B cell (primary cell): Measurements from ENCODE around the gene ABCA1. TPM values are rescaled to one million over a fixed set of nuclear protein-coding genes. Genes with fewer than 3 reads are reported as not detected.

Experiments used
- ATAC-seq: fragments of 200-7000 bp; cut with Tn5 transposase; one replicate; pipeline ENCODE4 v1.10.0; 2021; ENCODE audit warnings: low read depth, mild to moderate bottlenecking, moderate number of reproducible peaks, moderate library complexity
- CTCF ChIA-PET: fragments of 350-600 bp; sonication (Branson Sonifier 250); formaldehyde crosslinking; loops from one replicate; lab custom pipeline; 2021; ENCODE audit warnings: antibody characterized with exemption, inconsistent platforms; lab: Charles Lee
- POLR2A ChIA-PET: fragments of 350-600 bp; sonication (Branson Sonifier 250); formaldehyde crosslinking; loops from one replicate; lab custom pipeline; 2021; ENCODE audit warnings: antibody characterized with exemption; lab: Charles Lee
- DNase-seq: peaks from one replicate; pipeline ENCODE4 v3.0.0; 2013
- H2AFZ ChIP-seq: 2 replicates; pipeline ENCODE4 v1.6.1; 2012; ENCODE audit warnings: mild to moderate bottlenecking, low read depth, low read length; ENCODE audit not compliant: insufficient read depth, poor library complexity, severe bottlenecking
- H3K27ac ChIP-seq, 2 donors: 1 replicate in 1 of 2; 2 replicates in 1 of 2; pipeline ENCODE4 v1.5.1; 2012 to 2013; ENCODE audit warnings: low read length in 2 of 2, mild to moderate bottlenecking in 2 of 2, moderate library complexity in 1 of 2
- H3K27me3 ChIP-seq, 4 experiments: fragments of 200-600 bp in 1 of 4; sonication (generic) in 1 of 4; replicated peaks in 1 of 4; 1 replicate in 2 of 4; 2 replicates in 2 of 4; pipeline versions ENCODE4 v1.6.1 to v1.7.0; 2013 to 2016; ENCODE audit warnings: low read length in 3 of 4, mild to moderate bottlenecking in 2 of 4, mixed read lengths in 1 of 4, moderate library complexity in 1 of 4; ENCODE audit not compliant: insufficient read depth in 4 of 4, control insufficient read depth in 3 of 4; ENCODE audit errors: control extremely low read depth in 1 of 4
- H3K36me3 ChIP-seq, 2 experiments: replicated peaks in 1 of 2; 1 replicate in 1 of 2; 2 replicates in 1 of 2; pipeline versions ENCODE4 v1.6.1 to v1.7.1; 2013; ENCODE audit warnings: low read length in 1 of 2; ENCODE audit not compliant: insufficient read depth in 2 of 2, control insufficient read depth in 1 of 2; ENCODE audit errors: control extremely low read depth in 1 of 2, extremely low read depth in 1 of 2
- H3K4me1 ChIP-seq, 2 donors: fragments of 200-600 bp in 1 of 2; sonication (generic) in 1 of 2; 1 replicate in 1 of 2; 2 replicates in 1 of 2; pipeline versions ENCODE4 v1.5.1 to v1.6.1; 2013 to 2017; ENCODE audit warnings: low read length in 2 of 2; ENCODE audit not compliant: control insufficient read depth in 2 of 2, insufficient read depth in 2 of 2
- H3K4me2 ChIP-seq: replicated peaks from 2 replicates; pipeline ENCODE3; 2012; ENCODE audit warnings: mild to moderate bottlenecking, low read depth, low read length; ENCODE audit not compliant: poor library complexity, severe bottlenecking
- H3K4me3 ChIP-seq, 5 experiments: fragments of 200-600 bp in 1 of 5; sonication (generic) in 1 of 5; 1 replicate in 3 of 5; 2 replicates in 2 of 5; pipeline versions ENCODE4 v1.5.1 to v1.7.0; 2011 to 2016; ENCODE audit warnings: low read length in 4 of 5, mild to moderate bottlenecking in 4 of 5, low read depth in 2 of 5, control low read depth in 1 of 5, moderate library complexity in 1 of 5; ENCODE audit not compliant: insufficient read depth in 1 of 5; ENCODE audit errors: control extremely low read depth in 1 of 5, extremely low read depth in 1 of 5
- H3K79me2 ChIP-seq: fragments of 200-600 bp; sonication (generic); one replicate; pipeline ENCODE4 v1.6.0; 2016; ENCODE audit warnings: low read length; ENCODE audit not compliant: control insufficient read depth, insufficient read depth
- H3K9ac ChIP-seq: fragments of 200-600 bp; sonication (generic); 2 replicates; pipeline ENCODE4 v1.6.1; 2017; ENCODE audit warnings: mild to moderate bottlenecking, low read length, moderate library complexity
- H3K9me3 ChIP-seq, 3 donors: one replicate each; pipeline versions ENCODE4 v1.6.1 to v1.7.1; 2013; ENCODE audit warnings: low read length in 2 of 3; ENCODE audit not compliant: control insufficient read depth in 2 of 3, insufficient read depth in 1 of 3; ENCODE audit errors: control extremely low read depth in 1 of 3
- H4K20me1 ChIP-seq: 2 replicates; pipeline ENCODE4 v1.6.0; 2012; ENCODE audit warnings: mild to moderate bottlenecking, low read length; ENCODE audit not compliant: insufficient read depth, control insufficient read depth, poor library complexity, severe bottlenecking
- H3K27ac Mint-ChIP-seq: one replicate; pipeline ENCODE4 v1.8.0; 2021; ENCODE audit warnings: mixed read lengths
- H3K27me3 Mint-ChIP-seq: one replicate; pipeline ENCODE4 v1.8.0; 2021; ENCODE audit warnings: mixed read lengths
- H3K4me1 Mint-ChIP-seq: one replicate; pipeline ENCODE4 v1.8.0; 2021; ENCODE audit warnings: mixed read lengths
- H3K4me3 Mint-ChIP-seq: one replicate; pipeline ENCODE4 v1.8.0; 2021; ENCODE audit warnings: mixed read lengths
- H3K9me3 Mint-ChIP-seq: one replicate; pipeline ENCODE4 v1.8.0; 2022; ENCODE audit warnings: mixed read lengths; ENCODE audit not compliant: insufficient read depth
- EZH2 ChIP-seq: IDR thresholded peaks from 2 replicates; pipeline ENCODE4 v1.6.1; 2012; ENCODE audit warnings: borderline replicate concordance, low read depth, mild to moderate bottlenecking, moderate library complexity, low read length; ENCODE audit not compliant: insufficient read depth, poor library complexity, severe bottlenecking
- WGBS: methylation state at CpG from one replicate; pipeline ENCODE4 v1.1.5; 2013; ENCODE audit warnings: missing lambda C conversion rate; ENCODE audit not compliant: insufficient coverage; 5-methylcytosine and 5-hydroxymethylcytosine counted together
- intact Hi-C: fragments of 100-400 bp; cut with micrococcal nuclease; formaldehyde crosslinking; loops from one replicate; pipeline ENCODE4 v1.10.0; 2022
- polyA plus RNA-seq: library from polyadenylated mRNA; depleted of rRNA; stranded (reverse); fragments of >200 nt; gene quantifications from 2 replicates; pipeline ENCODE4 v1.2.3, GENCODE V29; 2012
- total RNA-seq, 2 donors: library from RNA; stranded (reverse); fragments of 120-200 nt in 1 of 2; gene quantifications; 1 replicate in 1 of 2; 2 replicates in 1 of 2; pipeline versions ENCODE4 v1.2.3 to v1.2.4, GENCODE V29; 2013 to 2022
- TF ChIP-seq, protein P1 (sequence below): fragments of 200-600 bp; IDR thresholded peaks from one replicate; pipeline ENCODE4 v1.8.0; 2022; ENCODE audit warnings: antibody characterized with exemption, mild to moderate bottlenecking

Gene ABCA1
- total and polyA plus RNA-seq, 2 donors (not counting 1 experiment from before 2014, with no cell fraction given), result 5.2 to 24.0 TPM

DNA sequence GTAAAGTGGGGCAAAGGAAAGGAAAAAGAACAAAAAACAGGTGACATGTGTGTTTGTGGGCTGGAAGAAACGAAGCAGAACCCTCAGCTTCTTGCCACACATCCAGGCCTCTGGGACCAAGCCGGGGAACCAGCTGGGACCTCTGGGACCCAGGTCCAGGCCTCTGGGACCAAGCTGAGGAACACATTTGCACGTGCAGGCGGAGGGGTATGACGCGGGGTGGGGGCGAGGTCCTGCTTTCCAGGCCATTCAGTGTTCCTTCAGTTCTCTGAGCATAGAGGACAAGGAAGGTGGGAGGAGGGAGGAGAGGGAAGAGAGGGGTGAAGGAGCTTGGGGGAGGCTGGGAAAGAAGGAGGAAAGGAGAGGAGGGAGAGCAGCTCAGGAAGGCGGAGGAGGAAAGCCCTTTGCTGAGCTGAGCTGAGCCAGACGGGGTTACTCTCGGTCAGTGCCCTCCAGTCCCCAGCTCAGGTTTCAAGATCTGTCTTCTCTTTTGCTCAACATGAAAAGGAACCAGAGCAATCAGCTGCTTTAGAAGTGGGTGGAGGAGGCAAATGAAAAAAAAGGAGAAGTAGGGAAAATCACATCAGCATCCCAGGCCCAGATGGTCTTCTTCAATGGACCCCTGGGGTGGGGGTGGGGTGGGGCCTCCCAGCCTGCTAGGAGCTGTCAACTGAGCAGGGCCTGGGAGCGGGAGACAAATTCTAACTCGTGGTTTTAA, 59.1 kb downstream of the ABCA1 start:
- Histone ChIP-seq H3K27ac (peak overlapping the region; percentile 54 to 69), H3K36me3 (peaks cover 0 to 41% of the 10 kb centered on the region in 2 experiments), H3K4me2 (peak overlapping the region; percentile 76), H3K9me3 (no peaks in the 10 kb centered on the region), H3K79me2 (peaks cover 11% of the 10 kb centered on the region), H3K27me3 (no peaks in the 10 kb centered on the region), H3K9ac (peak overlapping the region; percentile 11), H2AFZ (peak overlapping the region; percentile 44), H4K20me1 (peaks cover 26% of the 10 kb centered on the region), H3K4me3 (peak overlapping the region in 1 of 5 experiments; percentile 2), H3K4me1 (peaks cover 18 to 35% of the 10 kb centered on the region in 2 donors)
- H3K9me3 Mint-ChIP-seq, result no peaks in the 10 kb centered on the region
- DNase-seq (peak; percentile 83), ATAC-seq (peak; percentile 88)
- peaks cover 39% of the 10 kb centered on the region for H3K4me1 Mint-ChIP-seq
- H3K4me3 Mint-ChIP-seq, result peak overlapping the region; percentile 74
- 6% methylated on average over 9 of the region's 12 CpGs for WGBS
- CTCF ChIA-PET, result interaction anchor here (0.7 to 4.1 kb wide), 9 partner anchors 8 to 375 kb away, joined by 3 to 22 read pairs (median 3); partner anchors contain the start of genes ABCA1 and SLC44A1
- H3K27me3 Mint-ChIP-seq, result no peaks in the 10 kb centered on the region
- peak overlapping the region; percentile 81 for H3K27ac Mint-ChIP-seq
- POLR2A ChIA-PET, result interaction anchor here (0.7 to 2.4 kb wide), 6 partner anchors 26 to 847 kb away, joined by 4 to 18 read pairs (median 8); no protein-coding TSS in a partner anchor
- TF ChIP-seq EZH2, result no peak
- TF ChIP-seq, protein P1, sequence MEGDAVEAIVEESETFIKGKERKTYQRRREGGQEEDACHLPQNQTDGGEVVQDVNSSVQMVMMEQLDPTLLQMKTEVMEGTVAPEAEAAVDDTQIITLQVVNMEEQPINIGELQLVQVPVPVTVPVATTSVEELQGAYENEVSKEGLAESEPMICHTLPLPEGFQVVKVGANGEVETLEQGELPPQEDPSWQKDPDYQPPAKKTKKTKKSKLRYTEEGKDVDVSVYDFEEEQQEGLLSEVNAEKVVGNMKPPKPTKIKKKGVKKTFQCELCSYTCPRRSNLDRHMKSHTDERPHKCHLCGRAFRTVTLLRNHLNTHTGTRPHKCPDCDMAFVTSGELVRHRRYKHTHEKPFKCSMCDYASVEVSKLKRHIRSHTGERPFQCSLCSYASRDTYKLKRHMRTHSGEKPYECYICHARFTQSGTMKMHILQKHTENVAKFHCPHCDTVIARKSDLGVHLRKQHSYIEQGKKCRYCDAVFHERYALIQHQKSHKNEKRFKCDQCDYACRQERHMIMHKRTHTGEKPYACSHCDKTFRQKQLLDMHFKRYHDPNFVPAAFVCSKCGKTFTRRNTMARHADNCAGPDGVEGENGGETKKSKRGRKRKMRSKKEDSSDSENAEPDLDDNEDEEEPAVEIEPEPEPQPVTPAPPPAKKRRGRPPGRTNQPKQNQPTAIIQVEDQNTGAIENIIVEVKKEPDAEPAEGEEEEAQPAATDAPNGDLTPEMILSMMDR, result no peak
- intact Hi-C loops, result loop anchor here (1.0 to 2.0 kb wide), 4 partner anchors 9 to 122 kb away; no protein-coding TSS in a partner anchor
